NCI-H2171 (cell line): Measurements from ENCODE around the gene PDSS1.
"Not testable (repeated sequence)": the region's sequence is repeated elsewhere in the genome, so short reads cannot be mapped to it uniquely, and the experiment has no call there.

Experiments
- DNase-seq: peaks from one replicate; lab custom pipeline; 2025; lab: John Stamatoyannopoulos, UW

Gene PDSS1

GRCh38 chr10:26697163-26697921, at the start of gene PDSS1:
Gene PDSS1 (plus strand): TSS chr10:26697701. CDS start chr10:26697712, 11 bp downstream.
- DNase-seq = peak; percentile 33

- not testable (repeated sequence) for DNase-seq
These were observed 49.3 kb upstream of the PDSS1 start for GRCh38 chr10:26648245-26648636.

- no peak for DNase-seq
These were observed 47.1 kb upstream of the PDSS1 start for GRCh38 chr10:26650406-26650805.

GRCh38 chr10:26651476-26651875, 46.0 kb upstream of the PDSS1 start:
- not testable (repeated sequence) for DNase-seq

- DNase-seq = no peak
These were observed 44.5 kb upstream of the PDSS1 start for GRCh38 chr10:26653004-26653403.

GRCh38 chr10:26655746-26656145, 41.8 kb upstream of the PDSS1 start:
- no peak for DNase-seq

GRCh38 chr10:26662864-26663263, 34.6 kb upstream of the PDSS1 start:
- DNase-seq = no peak

- no peak for DNase-seq
These were observed 32.1 kb upstream of the PDSS1 start for GRCh38 chr10:26665080-26666048.

GRCh38 chr10:26675873-26676257, 21.6 kb upstream of the PDSS1 start:
- DNase-seq = no peak

GRCh38 chr10:26679588-26679987, 17.9 kb upstream of the PDSS1 start:
- DNase-seq = no peak

GRCh38 chr10:26681076-26681475, 16.4 kb upstream of the PDSS1 start:
- no peak for DNase-seq

GRCh38 chr10:26681971-26682370, 15.5 kb upstream of the PDSS1 start:
- not testable (repeated sequence) for DNase-seq

- no peak for DNase-seq
These were observed 14.6 kb upstream of the PDSS1 start for GRCh38 chr10:26682931-26683330.

- not testable (repeated sequence) for DNase-seq
These were observed 12.7 kb upstream of the PDSS1 start for GRCh38 chr10:26684667-26685264.

GRCh38 chr10:26685441-26685840, 12.1 kb upstream of the PDSS1 start:
- DNase-seq = no peak

- no peak for DNase-seq
These were observed 8.1 kb upstream of the PDSS1 start for GRCh38 chr10:26689399-26689798.

- DNase-seq = no peak
These were observed 6.6 kb upstream of the PDSS1 start for GRCh38 chr10:26690731-26691475.

GRCh38 chr10:26694536-26694935, 3.0 kb upstream of the PDSS1 start:
- DNase-seq = not testable (repeated sequence)

- DNase-seq = no peak
These were observed 727 bp upstream of the PDSS1 start for GRCh38 chr10:26696786-26697162.

- DNase-seq = no peak
These were observed 564 bp downstream of the PDSS1 start for GRCh38 chr10:26697922-26698608.

- no peak for DNase-seq
These were observed 1.4 kb downstream of the PDSS1 start for GRCh38 chr10:26698909-26699308.
